Bronchial epithelial cell (primary cell): ENCODE measurements around the gene TESPA1. TPM values are rescaled to one million over a fixed set of nuclear protein-coding genes. Genes with fewer than 3 reads are reported as not detected.
A peak's percentile ranks its signal among the peaks of the same experiment; 100 is the strongest.

Experiments used
- DNase-seq: peaks from one replicate; pipeline ENCODE4 v3.0.0-alpha.2; 2010; ENCODE audit warnings: low read depth
- FAIRE-seq: peaks from 2 replicates; lab custom pipeline; 2011; peaks lifted over from hg19 to GRCh38; lab: Jason Lieb, UNC
- H3K27me3 ChIP-seq: 2 replicates; pipeline ENCODE4 v1.5.1; 2011; ENCODE audit warnings: low read length; ENCODE audit not compliant: control insufficient read depth, insufficient read depth
- H3K36me3 ChIP-seq: 2 replicates; pipeline ENCODE4 v1.5.1; 2011; ENCODE audit warnings: low read length; ENCODE audit not compliant: control insufficient read depth, insufficient read depth
- H3K4me3 ChIP-seq: 2 replicates; pipeline ENCODE4 v1.5.1; 2011; ENCODE audit warnings: mild to moderate bottlenecking, low read depth, low read length, control low read depth
- CTCF ChIP-seq: IDR thresholded peaks from 2 replicates; pipeline ENCODE4 v1.5.1; 2011; ENCODE audit warnings: mild to moderate bottlenecking, moderate library complexity, low read length, control low read depth, inconsistent platforms; ENCODE audit not compliant: insufficient read depth, severe bottlenecking
- total RNA-seq: library from RNA; depleted of rRNA; stranded (reverse); fragments of >200 nt; gene quantifications from 2 replicates; pipeline ENCODE4 v1.2.1, GENCODE V29; 2014

The TESPA1 gene
- total RNA-seq, 1 donor from 2014 or later: not detected

DNA sequence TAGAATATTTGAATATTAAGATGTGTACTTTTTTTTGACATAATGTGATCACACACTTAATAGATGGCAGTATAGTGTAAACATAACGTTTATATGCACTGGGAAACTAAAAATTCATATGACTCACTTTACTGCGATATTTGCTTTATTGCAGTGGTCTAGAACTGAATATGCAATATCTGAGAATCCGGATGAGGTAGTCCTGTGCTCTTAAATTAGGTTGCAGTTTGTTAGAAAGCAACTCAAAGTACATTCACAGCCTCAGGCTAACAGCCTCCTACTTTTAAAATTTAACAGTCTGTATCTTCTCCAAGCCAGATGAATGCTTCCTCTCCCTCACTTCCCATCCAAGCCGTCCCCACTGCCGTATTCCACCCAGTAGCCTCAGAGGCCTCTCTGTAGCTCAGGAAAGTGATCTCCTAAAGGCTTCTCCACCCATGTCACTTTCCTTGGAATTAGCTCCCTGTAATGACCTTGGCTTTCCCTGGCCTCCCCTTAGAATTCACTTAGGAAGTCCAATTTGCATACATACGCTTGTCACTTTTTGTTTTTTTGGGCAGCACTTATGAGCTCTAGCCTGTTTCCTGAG is 43.7 kb downstream of the TESPA1 start:
- Histone ChIP-seq H3K4me3 (no peak overlapping the region), H3K27me3 (no peaks in the 10 kb centered on the region), H3K36me3 (no peaks in the 10 kb centered on the region)
- DNase-seq (no peak), FAIRE-seq (no peak)
- no peak for TF ChIP-seq CTCF

- Histone ChIP-seq H3K27me3 (no peaks in the 10 kb centered on the region), H3K4me3 (no peak overlapping the region), H3K36me3 (no peaks in the 10 kb centered on the region)
- DNase-seq (no peak), FAIRE-seq (no peak)
- no peak for TF ChIP-seq CTCF
Observed at GRCh38 chr12:54937929-54938328, 46.6 kb downstream of the TESPA1 start.

DNA sequence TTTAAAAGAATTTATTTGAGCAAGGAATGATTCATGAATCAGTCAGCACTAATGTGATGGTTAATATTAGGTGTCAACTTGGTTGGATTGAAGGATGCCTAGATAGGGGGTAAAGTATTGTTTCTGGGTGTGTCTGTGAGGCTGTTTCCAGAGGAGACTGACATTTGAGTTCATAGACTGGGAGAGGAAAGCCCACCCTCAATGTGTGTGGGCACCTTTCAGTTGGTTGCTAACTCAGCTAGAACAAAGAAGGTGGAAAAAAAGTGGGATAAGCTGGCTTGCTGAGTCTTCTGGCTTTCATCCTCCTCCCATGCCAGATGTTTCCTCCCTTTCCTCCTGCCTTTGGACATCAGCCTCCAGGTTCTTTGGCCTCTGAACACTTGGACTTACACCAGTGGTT is 47.2 kb downstream of the TESPA1 start:
- FAIRE-seq (no peak), DNase-seq (peak; percentile 63)
- H3K27me3 ChIP-seq: no peaks in the 10 kb centered on the region
- TF ChIP-seq CTCF: no peak
- no peak overlapping the region for H3K4me3 ChIP-seq
- H3K36me3 ChIP-seq: no peaks in the 10 kb centered on the region

DNA sequence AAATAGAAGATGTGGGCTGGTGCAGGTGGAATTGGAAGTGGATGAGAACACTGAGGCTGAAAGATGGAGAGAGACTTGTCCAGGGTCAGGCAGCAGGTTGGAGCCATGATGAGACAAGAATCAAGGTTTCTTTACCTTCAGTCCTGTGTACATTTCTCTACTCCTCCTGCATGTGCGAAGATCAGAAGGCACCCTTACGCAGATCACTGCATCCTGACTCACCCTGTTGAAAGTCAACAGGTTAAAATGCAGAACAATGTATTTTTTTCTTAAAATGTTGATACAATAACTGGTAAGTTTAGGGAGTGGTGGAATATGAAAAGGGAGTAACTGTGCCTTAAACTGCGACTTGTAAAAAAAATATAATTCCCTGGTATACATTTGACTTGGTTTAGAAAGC is 47.8 kb downstream of the TESPA1 start:
- H3K27me3 ChIP-seq: no peaks in the 10 kb centered on the region
- no peak for TF ChIP-seq CTCF
- DNase-seq: peak; percentile 78
- H3K4me3 ChIP-seq: no peak overlapping the region
- H3K36me3 ChIP-seq: no peaks in the 10 kb centered on the region
- no peak for FAIRE-seq

GRCh38 chr12:54935235-54935951 is 49.2 kb downstream of the TESPA1 start:
- DNase-seq: peak; percentile 99
- Histone ChIP-seq H3K4me3 (no peak overlapping the region), H3K36me3 (no peaks in the 10 kb centered on the region), H3K27me3 (no peaks in the 10 kb centered on the region)
- TF ChIP-seq CTCF: no peak
- FAIRE-seq: peak; percentile 86
